Motor neuron (in vitro differentiated cells): ENCODE data around the gene CLBA1. TPM values are rescaled to one million over a fixed set of nuclear protein-coding genes. Genes with fewer than 3 reads are reported as not detected.
"Not testable (repeated sequence)": the region's sequence is repeated elsewhere in the genome, so short reads cannot be mapped to it uniquely, and the experiment has no call there.

ENCODE experiments used
- ATAC-seq, 8 experiments: fragments of 200-7000 bp; cut with Tn5 transposase; replicated peaks in 6 of 8; 2 replicates each; pipeline ENCODE4 v1.8.0; 2021; ENCODE audit warnings: mild to moderate bottlenecking in 8 of 8, moderate library complexity in 8 of 8
- H3K27ac ChIP-seq, 2 donors: fragments of 250-450 bp; sonication (Bioruptor Pico); 2 replicates each; pipeline ENCODE4 v1.9.0; 2021; ENCODE audit warnings: antibody characterized with exemption in 2 of 2, mild to moderate bottlenecking in 2 of 2, moderate library complexity in 1 of 2
- H3K4me1 ChIP-seq, 2 donors: fragments of 250-450 bp; sonication (Bioruptor Pico); replicated peaks in 1 of 2; 2 replicates each; pipeline ENCODE4 v1.6.1; 2021; ENCODE audit warnings: antibody characterized with exemption in 2 of 2, mild to moderate bottlenecking in 2 of 2, moderate library complexity in 1 of 2
- H3K4me3 ChIP-seq, 5 donors: fragments of 250-450 bp; sonication (Bioruptor Pico); 2 replicates each; pipeline ENCODE4 v1.9.0; 2021; ENCODE audit warnings: antibody characterized with exemption in 5 of 5, mild to moderate bottlenecking in 5 of 5, moderate library complexity in 4 of 5
- WGBS, 10 experiments: fragments of 450-650 bp; shearing (Covaris generic); methylation state at CpG; one replicate each; pipeline ENCODE4 v1.0.0; 2022; 5-methylcytosine and 5-hydroxymethylcytosine counted together
- in situ Hi-C, 9 experiments: fragments of 400-800 bp; cut with MboI; loops; one replicate each; pipeline ENCODE4 v1.15.0; 2021; ENCODE audit warnings: low sequenced_read_pairs in 9 of 9, low pct_unique_long_range_greater_than_20kb in 2 of 9; ENCODE audit not compliant: unreplicated experiment in 9 of 9
- total RNA-seq, 8 experiments: library from RNA; unstranded; fragments of 300-600 nt; gene quantifications; 2 replicates each; pipeline versions ENCODE4 v1.2.3 to v1.2.4, GENCODE V29; 2022

Gene CLBA1
- total RNA-seq, 8 experiments from 2014 or later, result 10.0 to 22.2 (median 11.9) TPM

DNA sequence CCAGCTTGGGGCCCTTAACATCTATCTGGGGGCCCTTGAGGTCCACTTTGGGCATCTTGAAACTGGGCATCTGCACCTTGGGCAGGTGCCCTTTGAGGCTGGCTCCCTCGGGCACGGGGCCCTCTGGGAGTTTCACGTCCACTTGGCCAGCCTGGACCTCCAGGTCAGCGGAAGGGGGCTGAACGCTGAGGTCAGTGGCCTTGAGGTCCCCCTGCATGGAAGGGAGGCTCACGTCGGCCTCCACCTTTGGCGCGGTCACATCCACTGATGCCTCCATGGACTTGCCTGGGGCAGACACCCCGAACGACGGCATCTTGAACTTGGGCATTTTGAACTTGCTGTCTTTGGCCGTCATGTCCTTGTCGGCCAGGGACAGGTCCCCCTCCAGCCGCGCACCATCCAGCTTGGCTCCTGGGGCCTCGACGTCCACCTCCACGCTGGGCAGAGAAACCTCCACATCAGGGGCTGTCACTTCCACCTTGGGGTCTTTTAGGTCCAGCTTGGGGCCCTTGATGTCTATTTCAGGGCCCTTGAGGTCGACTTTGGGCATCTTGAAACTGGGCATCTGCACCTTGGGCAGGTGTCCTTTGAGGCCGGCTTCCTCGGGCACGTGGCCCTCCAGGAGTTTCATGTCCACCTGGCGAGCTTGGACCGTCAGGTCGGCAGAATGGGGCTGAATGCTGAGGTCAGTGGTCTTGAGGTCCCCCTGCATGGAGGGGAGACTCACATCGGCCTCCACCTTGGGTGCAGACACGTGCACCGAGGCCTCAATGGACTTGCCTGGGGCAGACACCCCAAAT, 42.2 kb upstream of the CLBA1 start:
- H3K4me3 ChIP-seq, in situ Hi-C loops, H3K4me1 ChIP-seq, ATAC-seq, H3K27ac ChIP-seq: not testable (repeated sequence)
- WGBS, 10 experiments, result 58 to 78% (median 73%) methylated on average over 3 to 11 of the region's 29 CpGs; no CpG with 5 or more reads in 7 of the 10 experiments

DNA sequence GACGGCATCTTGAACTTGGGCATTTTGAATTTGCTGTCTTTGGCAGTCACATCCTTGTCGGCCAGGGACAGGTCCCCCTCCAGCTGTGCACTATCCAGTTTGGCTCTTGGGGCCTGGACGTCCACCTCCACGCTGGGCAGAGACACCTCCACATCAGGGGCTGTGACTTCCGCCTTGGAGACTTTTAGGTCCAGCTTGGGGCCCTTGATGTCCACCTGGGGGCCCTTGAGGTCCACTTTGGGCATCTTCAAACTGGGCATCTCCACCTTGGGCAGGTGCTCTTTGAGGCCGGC, 41.6 kb upstream of the CLBA1 start:
- ATAC-seq, H3K27ac ChIP-seq, H3K4me3 ChIP-seq, in situ Hi-C loops, H3K4me1 ChIP-seq: not testable (repeated sequence)
- WGBS, 10 experiments, result 40 to 100% (median 63%) methylated on average over 1 to 4 of the region's 6 CpGs; no CpG with 5 or more reads in 7 of the 10 experiments

- WGBS, 10 experiments, result 20 to 90% (median 53%) methylated on average over 1 to 3 of the region's 29 CpGs; no CpG with 5 or more reads in 6 of the 10 experiments
- H3K4me1 ChIP-seq, H3K4me3 ChIP-seq, H3K27ac ChIP-seq, ATAC-seq, in situ Hi-C loops: not testable (repeated sequence)
Observed at GRCh38 chr14:104944436-104945205, 41.0 kb upstream of the CLBA1 start.

GRCh38 chr14:104945266-104945665, 40.3 kb upstream of the CLBA1 start:
- H3K4me3 ChIP-seq, H3K27ac ChIP-seq, ATAC-seq, H3K4me1 ChIP-seq, in situ Hi-C loops: not testable (repeated sequence)
- 75% methylated on average over 11 of the region's 20 CpGs; no CpG with 5 or more reads in 9 of the 10 experiments for WGBS, 10 experiments

GRCh38 chr14:104945986-104946965, 39.3 kb upstream of the CLBA1 start:
- H3K4me1 ChIP-seq, ATAC-seq, in situ Hi-C loops, H3K4me3 ChIP-seq, H3K27ac ChIP-seq: not testable (repeated sequence)
- WGBS, 10 experiments, result no CpG with 5 or more reads among the region's 43 CpGs

GRCh38 chr14:104947201-104947600, 38.4 kb upstream of the CLBA1 start:
- 80 to 100% (median 96%) methylated on average over 1 to 8 of the region's 13 CpGs; no CpG with 5 or more reads in 5 of the 10 experiments for WGBS, 10 experiments
- H3K27ac ChIP-seq, H3K4me3 ChIP-seq, in situ Hi-C loops, H3K4me1 ChIP-seq, ATAC-seq: not testable (repeated sequence)

GRCh38 chr14:104947881-104948735, 37.5 kb upstream of the CLBA1 start:
- H3K4me3 ChIP-seq, in situ Hi-C loops, H3K27ac ChIP-seq, ATAC-seq, H3K4me1 ChIP-seq: not testable (repeated sequence)
- 65 to 100% (median 75%) methylated on average over 2 to 16 of the region's 35 CpGs; no CpG with 5 or more reads in 5 of the 10 experiments for WGBS, 10 experiments

- whole genome bisulfite sequencing, 10 experiments, result 100% methylated on average over 1 of the region's 11 CpGs; no CpG with 5 or more reads in 9 of the 10 experiments
- Histone ChIP-seq H3K27ac (no peak overlapping the region), H3K4me1 (no peaks in the 10 kb centered on the region), H3K4me3 (no peak overlapping the region)
- in situ Hi-C loops, result no loop called here
- no peak for ATAC-seq
Observed at GRCh38 chr14:104948736-104949031, 36.9 kb upstream of the CLBA1 start.

GRCh38 chr14:104949406-104949955, 36.1 kb upstream of the CLBA1 start:
- H3K27ac ChIP-seq, in situ Hi-C loops, ATAC-seq, H3K4me3 ChIP-seq, H3K4me1 ChIP-seq: not testable (repeated sequence)
- WGBS, 10 experiments, result 81 to 100% (median 100%) methylated on average over 1 to 4 of the region's 24 CpGs; no CpG with 5 or more reads in 7 of the 10 experiments

DNA sequence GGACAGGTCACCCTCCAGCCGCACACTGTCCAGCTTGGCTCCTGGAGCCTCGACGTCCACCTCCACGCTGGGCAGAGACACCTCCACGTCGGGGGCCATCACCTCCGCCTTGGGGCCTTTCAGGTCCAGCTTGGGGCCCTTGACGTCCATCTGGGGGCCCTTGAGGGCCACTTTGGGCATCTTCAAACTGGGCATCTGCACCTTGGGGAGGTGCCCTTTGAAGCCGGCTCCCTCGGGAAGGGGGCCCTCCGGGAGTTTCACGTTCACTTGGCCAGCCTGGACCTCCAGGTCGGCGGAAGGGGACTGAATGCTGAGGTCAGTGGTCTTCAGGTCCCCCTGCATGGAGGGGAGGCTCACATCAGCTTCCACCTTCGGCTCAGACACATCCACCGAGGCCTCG, 35.6 kb upstream of the CLBA1 start:
- ATAC-seq, result no peak
- no CpG with 5 or more reads among the region's 17 CpGs for WGBS, 10 experiments

DNA sequence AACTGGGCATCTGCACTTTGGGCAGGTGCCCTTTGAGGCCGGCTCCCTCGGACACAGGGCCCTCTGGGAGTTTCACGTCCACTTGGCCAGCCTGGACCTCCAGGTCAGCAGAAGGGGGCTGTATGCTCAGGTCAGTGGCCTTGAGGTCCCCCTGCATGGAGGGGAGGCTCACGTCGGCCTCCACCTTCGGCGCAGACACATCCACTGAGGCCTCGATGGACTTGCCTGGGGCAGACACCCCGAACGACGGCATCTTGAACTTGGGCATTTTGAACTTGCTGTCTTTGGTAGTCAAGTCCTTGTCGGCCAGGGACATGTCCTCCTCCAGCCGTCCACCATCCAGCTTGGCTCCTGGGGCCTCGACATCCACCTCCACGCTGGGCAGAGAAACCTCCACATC, 34.9 kb upstream of the CLBA1 start:
- H3K27ac ChIP-seq, H3K4me3 ChIP-seq, H3K4me1 ChIP-seq, ATAC-seq, in situ Hi-C loops: not testable (repeated sequence)
- no CpG with 5 or more reads among the region's 15 CpGs for WGBS, 10 experiments

More for the DNA sequence above, 35.6 kb upstream of the CLBA1 start:
- in situ Hi-C loops, result no loop called here
- H3K4me3 ChIP-seq, result no peak overlapping the region
- H3K4me1 ChIP-seq, result no peaks in the 10 kb centered on the region
- H3K27ac ChIP-seq, result no peak overlapping the region
